GM15510 (cell line): ENCODE results near the gene UNC45A.
A peak's percentile ranks its signal among the peaks of the same experiment; 100 is the strongest.

Experiments
- POLR2A ChIP-seq: IDR thresholded peaks from 3 replicates; pipeline ENCODE4 v1.6.1; 2011; ENCODE audit warnings: borderline replicate concordance; ENCODE audit not compliant: insufficient read length; ENCODE audit errors: extremely low read depth

UNC45A gene

DNA sequence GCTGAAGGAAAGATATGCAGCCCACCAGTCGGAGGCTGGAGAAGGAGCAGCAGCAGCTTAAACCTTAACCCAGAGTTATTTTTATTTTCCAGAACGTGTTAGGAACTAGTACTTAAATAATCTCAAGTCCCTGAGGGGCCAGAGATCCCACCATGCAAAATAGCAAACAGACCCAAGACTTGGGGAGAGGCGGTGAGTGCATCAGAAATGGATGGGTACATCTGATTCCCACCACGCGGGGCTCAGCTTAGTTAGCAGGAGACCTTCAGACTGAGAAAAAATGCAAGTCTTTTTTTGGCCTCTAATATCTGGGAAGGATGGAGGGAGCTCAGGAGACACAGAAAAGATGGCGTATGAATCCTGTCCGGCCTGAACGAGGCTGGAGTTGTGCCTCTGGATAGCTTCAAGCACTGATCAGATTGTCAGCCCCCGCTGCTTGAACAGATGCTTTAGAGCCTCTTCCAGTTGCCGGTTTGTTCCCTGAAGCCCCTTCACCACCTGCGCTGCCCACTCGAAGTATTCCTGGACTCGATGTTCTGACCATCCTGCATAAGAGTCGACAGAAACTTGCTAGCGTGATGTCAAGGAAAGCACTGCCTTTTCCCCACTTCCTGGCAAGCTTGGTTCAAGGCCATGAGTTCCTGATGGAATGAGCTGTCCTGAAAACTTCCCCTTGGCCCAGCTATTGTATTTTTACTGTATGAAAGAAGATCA, 4.1 kb upstream of the UNC45A start:
- no peak for TF ChIP-seq POLR2A

DNA sequence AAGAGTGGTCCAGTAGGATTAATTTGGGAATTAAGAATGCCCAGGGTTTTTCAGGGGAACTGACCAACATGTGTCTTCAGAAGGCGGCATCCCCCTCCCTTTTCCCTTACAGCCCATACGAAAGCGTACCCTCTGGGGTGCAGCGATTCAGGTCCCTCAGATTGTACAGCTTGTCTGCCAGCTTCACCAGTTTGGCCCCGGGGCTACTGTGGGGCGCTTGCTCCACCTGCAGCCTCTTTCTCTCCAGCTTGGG, 3.6 kb upstream of the UNC45A start:
- no peak for TF ChIP-seq POLR2A

DNA sequence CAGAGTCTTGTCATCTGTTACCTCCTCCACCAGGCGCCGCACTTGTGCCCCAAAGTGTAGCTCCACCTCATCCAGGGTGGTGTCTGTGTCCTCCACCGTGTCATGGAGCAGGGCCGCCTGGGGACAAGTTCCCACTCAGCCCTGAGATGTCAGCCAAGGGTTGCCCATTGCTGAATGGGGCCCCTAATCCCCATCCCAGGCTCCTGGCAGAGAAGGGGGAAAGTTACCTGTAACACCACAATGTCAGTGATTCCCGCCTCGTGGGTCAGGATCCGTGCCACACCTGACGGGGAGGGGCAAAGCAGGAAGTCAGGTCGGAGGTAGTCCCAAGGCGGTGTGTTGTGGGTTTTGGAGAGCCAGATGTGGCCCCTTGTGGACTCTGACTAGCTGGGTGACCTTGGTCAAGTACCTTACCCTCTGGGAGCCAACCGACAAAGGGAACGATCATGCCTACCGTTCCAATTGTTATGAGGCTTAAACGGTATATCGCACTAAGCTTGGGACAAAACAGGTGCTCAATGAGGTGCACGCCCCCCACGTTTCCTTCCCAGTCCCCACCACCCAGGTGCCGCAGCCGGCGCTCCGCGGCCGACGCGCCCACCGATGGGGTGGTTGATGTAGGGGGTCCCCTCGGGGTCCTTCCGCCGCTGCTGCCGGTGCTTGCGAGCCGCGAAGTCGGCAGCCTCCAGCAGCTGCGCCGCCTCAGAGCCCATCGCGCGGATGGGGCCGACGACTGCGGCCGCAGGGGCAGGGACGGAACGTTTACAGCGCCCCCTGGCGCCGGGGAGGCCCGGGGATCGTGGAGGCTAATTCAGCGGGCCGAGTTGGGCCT, 3.0 kb upstream of the UNC45A start, which contains the start of gene HDDC3:
Gene HDDC3, minus strand, starts transcription at position 722 of the 832 bp plus-strand sequence. Its CDS starts 9 bp downstream, at position 713.
- peak; percentile 92 for TF ChIP-seq POLR2A

DNA sequence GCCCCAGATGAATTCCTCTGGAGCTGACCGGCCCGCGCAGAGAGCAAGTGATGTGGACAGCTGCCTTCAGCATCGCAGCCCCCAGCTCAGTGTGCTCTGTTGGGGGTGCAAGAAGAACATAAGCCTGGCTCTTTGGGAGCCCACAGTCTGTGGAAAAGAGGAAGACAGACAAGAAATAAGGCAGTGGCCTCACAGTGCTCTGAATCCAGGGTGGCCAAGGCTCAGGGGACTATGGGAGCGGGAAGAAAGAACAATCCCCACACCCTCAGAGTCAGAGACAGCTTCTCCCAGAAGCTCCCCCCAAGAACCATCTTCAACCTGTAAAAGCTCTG, 2.5 kb upstream of the UNC45A start:
- TF ChIP-seq POLR2A: no peak

DNA sequence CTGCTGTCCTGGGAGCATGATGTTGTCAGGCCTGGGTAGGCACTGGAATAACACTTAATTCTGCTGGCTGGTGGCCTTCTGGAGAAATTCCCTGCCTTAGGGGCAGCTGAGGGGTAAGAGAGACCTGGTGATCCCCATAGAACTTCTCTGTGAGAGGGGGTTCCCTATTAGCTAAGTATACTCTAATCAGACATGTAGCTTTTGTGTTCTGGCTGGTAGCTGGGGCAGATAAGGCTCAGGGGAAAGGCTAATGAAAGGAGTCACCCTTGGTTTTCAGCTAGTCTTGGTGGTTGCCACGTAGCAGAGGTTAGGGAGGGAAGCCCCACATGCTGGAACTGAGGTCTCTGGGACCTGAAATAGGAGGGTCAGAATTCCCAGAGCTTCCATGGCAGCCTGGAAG, 1.8 kb upstream of the UNC45A start:
- TF ChIP-seq POLR2A: no peak

DNA sequence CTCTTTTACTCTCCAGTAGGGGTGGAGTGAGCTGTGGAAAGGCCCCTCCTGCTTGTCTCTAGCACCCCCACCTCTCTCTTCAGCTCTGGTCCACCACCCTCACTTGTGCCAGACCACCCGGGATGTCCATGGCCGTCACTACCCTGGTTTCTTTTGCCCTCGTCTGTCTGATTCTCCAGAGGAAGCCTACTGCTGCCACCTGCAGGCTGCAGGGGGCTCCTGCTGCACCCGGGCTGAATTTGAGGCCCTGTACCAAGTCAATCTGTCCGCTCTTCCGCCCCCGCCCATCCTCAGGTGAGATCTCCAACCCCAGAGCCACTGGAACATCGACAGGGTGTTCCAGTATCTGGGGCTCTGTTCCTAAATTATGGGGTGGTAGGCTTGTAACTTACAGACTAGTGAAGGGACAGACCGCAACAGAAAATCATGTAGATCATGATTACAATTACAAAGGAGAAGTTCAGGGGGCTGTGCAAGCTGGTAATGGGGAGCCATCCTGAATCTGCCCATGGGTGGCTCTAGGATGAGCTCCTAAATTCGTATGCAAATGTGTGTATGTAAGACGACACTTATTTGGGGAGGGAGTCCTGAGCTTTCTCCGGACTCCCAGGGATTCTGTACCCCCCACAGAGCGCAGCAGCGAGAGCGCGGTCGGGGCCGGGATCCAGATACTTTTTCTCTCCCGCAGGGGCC, 683 bp upstream of the UNC45A start:
- no peak for TF ChIP-seq POLR2A

DNA sequence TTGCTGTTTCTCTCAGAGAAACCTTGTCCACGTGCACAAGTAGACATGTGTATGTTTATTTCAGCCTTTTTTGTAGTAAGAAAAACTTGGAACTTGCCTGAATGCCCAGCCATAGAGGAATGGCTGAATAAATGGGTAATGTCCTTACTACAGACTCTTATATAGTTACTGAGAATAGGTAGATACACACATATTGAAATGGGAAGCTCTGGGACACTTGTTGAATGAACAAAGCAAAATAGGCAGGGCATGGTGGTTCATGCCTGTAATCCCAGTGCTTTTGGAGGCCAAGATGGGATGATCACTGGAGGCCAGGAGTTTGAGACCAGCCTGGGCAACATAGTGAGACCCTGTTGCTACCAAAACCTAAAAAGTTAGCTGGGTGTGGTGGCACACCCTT, 1.7 kb downstream of the UNC45A start:
- no peak for TF ChIP-seq POLR2A

DNA sequence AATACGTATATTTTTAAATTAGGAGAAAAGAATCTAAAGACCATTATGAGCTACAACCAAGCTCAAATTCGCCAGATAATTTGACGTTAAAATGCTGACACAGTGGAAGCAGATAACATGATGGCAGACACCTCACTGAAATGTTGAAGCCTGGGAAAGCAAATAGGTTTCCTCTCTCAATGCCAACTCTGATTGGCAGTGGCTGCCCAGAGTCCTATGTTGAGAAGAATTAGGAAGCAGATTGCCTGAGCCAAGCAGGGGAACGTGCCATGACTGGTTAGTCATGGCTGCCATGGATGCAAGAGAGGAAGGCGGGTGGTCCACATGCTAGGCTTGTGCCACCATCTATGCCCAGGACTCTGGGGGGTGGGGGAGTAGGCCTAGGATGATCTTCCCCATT, 3.2 kb downstream of the UNC45A start:
- TF ChIP-seq POLR2A: no peak

DNA sequence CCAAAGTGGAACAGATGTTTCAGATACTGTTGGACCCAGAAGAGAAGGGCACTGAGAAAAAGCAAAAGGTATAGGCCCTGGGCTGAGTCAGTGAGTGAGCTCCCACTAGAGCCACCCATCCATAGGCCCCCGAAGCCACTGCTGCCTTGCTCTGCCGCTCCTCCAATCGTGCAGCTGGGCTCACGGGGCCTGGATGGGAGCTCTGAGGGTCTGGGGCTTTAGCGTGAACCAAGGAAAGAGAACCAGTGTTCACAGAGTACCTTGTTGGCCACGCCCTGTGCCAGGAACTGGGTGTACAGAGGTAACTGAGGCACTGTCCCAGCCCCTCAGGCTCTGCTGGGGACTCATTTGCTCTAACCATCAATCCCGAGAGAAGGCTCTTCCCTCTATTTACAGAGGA, 4.7 kb downstream of the UNC45A start:
- no peak for TF ChIP-seq POLR2A

DNA sequence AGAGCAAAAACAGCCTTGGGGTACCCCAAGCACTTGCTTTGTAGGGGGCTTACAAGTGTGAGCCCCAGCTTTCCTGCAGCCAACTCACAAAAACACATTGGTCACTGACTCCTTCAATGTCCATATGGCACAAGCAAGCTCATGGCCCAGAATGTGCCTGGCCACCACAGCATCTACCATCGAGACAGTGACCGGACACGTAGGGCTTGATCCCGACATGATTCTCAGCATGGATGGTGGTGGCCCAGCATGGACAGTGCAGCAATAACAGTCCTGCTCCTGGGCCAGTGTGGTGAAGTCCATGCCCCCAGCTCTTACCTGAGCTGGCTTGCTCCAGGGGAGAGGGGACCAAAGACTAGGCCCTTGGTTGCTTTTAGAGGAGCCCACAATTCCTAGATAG, 6.0 kb downstream of the UNC45A start:
- TF ChIP-seq POLR2A: no peak

DNA sequence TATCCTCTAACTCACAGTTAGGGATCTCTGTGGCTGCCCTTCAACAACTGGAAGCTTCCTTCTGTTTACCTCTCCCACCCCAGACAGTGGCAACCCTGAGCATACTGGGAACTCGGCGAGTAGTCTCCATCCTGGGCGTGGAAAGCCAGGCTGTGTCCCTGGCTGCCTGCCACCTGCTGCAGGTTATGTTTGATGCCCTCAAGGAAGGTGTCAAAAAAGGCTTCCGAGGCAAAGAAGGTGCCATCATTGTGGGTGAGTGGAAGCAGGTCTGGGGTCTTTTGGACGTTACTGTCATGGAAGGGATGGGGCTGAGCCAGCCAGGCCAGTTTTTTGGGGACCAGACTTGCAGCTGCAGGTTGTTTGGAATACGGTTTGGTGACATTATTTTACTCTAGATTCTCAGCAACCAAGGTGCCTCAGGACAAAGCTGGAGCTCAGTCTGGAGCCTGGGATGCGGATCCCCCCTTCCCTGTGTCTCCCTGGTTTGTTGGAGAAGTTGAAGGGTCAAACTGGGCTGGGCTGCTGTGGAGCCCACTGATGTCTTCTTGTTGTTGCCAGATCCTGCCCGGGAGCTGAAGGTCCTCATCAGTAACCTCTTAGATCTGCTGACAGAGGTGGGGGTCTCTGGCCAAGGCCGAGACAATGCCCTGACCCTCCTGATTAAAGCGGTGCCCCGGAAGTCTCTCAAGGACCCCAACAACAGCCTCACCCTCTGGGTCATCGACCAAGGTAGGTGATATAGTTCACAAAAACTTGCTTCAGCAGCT, 7.5 kb downstream of the UNC45A start:
- no peak for TF ChIP-seq POLR2A

DNA sequence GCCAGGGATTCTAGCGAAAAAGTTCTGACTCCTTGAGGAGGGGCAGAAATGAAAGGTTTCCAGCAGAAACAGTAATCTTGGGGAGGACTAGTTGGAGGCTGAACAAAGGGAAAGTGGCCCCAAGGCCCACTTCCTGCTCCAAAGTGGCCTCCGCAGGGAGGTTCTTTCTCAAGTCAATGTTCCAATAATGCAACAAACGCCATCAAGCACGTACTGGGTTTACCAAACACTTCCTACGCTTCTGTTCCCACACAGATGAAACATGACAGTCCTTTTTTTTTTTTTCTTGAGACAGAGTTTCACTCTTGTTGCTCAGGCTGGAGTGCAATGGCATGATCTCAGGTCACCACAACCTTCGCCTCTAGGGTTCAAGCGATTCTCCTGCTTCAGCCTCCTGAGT, 10.0 kb downstream of the UNC45A start:
- TF ChIP-seq POLR2A: no peak

DNA sequence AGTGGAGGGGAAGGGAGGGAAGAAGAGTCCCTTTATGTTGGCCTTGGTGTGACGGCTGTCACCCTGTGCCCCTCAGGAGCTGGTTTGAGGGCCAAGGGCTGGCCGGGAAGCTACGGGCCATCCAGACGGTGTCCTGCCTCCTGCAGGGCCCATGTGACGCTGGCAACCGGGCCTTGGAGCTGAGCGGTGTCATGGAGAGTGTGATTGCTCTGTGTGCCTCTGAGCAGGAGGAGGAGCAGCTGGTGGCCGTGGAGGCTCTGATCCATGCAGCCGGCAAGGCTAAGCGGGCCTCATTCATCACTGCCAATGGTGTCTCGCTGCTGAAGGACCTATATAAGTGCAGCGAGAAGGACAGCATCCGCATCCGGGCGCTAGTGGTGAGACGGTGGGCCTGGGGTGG, 11.5 kb downstream of the UNC45A start:
- no peak for TF ChIP-seq POLR2A

DNA sequence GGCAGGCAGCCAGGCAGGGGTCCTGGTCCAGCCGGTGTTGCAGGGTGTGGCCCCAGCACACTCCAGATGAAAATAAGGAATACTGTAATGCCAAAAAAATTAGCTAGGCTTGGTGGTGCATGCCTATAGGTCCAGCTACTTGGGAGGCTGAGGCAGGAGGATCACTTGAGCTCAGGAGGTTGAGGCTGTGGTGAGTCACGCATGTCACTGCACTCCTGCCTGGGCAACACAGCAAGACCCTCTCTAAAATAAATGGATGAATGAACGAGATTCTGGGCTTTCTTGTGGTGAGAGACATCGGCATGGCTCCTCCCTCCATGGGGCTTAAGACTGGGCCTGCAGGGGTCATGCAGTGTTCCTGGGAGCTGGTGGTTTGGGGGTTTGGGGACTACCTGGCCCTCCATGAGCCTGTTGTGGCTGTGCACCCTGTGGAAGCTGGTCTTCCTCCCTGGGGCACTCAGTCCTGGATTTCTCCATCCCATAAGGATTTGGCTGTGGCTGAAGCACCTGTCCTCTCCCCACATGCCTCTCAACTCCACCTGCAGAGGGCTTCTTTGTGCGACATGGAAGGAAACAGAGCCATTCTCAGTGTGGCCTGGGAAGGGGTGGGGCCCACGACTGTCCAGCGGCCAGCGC, 12.0 kb downstream of the UNC45A start:
- no peak for TF ChIP-seq POLR2A
